Panc1 (cell line): Measurements from ENCODE around the gene THSD7A.

Source experiments
- CTCF ChIP-seq: fragments of 450-650 bp; IDR thresholded peaks from 2 replicates; pipeline ENCODE4 v1.5.1; 2017; ENCODE audit warnings: mild to moderate bottlenecking
- POLR2AphosphoS5 ChIP-seq: IDR thresholded peaks from 2 replicates; pipeline ENCODE4 v1.6.1; 2012; ENCODE audit warnings: mild to moderate bottlenecking, low read depth, low read length, moderate library complexity
- REST ChIP-seq, 2 experiments: IDR thresholded peaks; 2 replicates each; pipeline ENCODE4 v1.6.1; 2011 to 2012; ENCODE audit warnings: low read depth in 2 of 2, control low read depth in 1 of 2, low read length in 1 of 2, mild to moderate bottlenecking in 1 of 2, moderate library complexity in 1 of 2; ENCODE audit not compliant: insufficient read depth in 1 of 2
- SIN3A ChIP-seq: IDR thresholded peaks from 2 replicates; pipeline ENCODE4 v1.6.1; 2012; ENCODE audit warnings: low read depth, mild to moderate bottlenecking, low read length, moderate library complexity, borderline replicate concordance; ENCODE audit not compliant: insufficient read depth
- TCF7L2 ChIP-seq: IDR thresholded peaks from 2 replicates; pipeline ENCODE4 v1.6.1; 2011; ENCODE audit warnings: mild to moderate bottlenecking, low read depth, low read length, inconsistent platforms

- TF ChIP-seq REST (IDR thresholded peaks at IDR 0.05; ENCODE audit: insufficient read depth in 1 of 2, low read depth in 2 of 2, low read length in 1 of 2) (no peak), CTCF (no peak), POLR2AphosphoS5 (no peak), TCF7L2 (no peak), SIN3A (no peak)
Observed at GRCh38 chr7:11436773-11437524, 395.0 kb downstream of the THSD7A start.
